WTC11 (cell line): ENCODE data around the gene CHAT.
A peak's percentile ranks its signal among the peaks of the same experiment; 100 is the strongest.

Experiments used
- ATF1 ChIP-seq: sonication (generic); formaldehyde crosslinking; IDR thresholded peaks from 2 replicates; pipeline ENCODE4 v1.8.1; 2023; ENCODE audit warnings: mild to moderate bottlenecking, moderate library complexity, missing genetic modification reagents
- CBFB ChIP-seq: sonication (generic); formaldehyde crosslinking; IDR thresholded peaks from 2 replicates; pipeline ENCODE4 v1.8.1; 2022; ENCODE audit warnings: mild to moderate bottlenecking, low read depth, missing genetic modification reagents
- NFYB ChIP-seq: sonication (generic); formaldehyde crosslinking; conservative IDR thresholded peaks from 2 replicates; pipeline ENCODE4 v1.8.0; 2022; ENCODE audit warnings: low read depth, missing genetic modification reagents
- ZNF263 ChIP-seq: sonication (generic); formaldehyde crosslinking; IDR thresholded peaks from 2 replicates; pipeline ENCODE4 v1.8.1; 2022; ENCODE audit warnings: low read depth, mild to moderate bottlenecking, moderate library complexity, missing genetic modification reagents
- TF ChIP-seq, protein P1 (sequence below): sonication (generic); formaldehyde crosslinking; IDR thresholded peaks from 2 replicates; pipeline ENCODE4 v1.8.1; 2023; ENCODE audit warnings: mild to moderate bottlenecking, missing genetic modification reagents, moderate library complexity
- TF ChIP-seq, protein P2 (sequence below): fragments of 200-600 bp; IDR thresholded peaks from 2 replicates; pipeline ENCODE4 v1.8.0; 2022; ENCODE audit warnings: antibody characterized with exemption
- TF ChIP-seq, protein P3 (sequence below): sonication (generic); formaldehyde crosslinking; IDR thresholded peaks from 2 replicates; pipeline ENCODE4 v1.8.1; 2022; ENCODE audit warnings: mild to moderate bottlenecking, missing genetic modification reagents, moderate library complexity, borderline replicate concordance

DNA sequence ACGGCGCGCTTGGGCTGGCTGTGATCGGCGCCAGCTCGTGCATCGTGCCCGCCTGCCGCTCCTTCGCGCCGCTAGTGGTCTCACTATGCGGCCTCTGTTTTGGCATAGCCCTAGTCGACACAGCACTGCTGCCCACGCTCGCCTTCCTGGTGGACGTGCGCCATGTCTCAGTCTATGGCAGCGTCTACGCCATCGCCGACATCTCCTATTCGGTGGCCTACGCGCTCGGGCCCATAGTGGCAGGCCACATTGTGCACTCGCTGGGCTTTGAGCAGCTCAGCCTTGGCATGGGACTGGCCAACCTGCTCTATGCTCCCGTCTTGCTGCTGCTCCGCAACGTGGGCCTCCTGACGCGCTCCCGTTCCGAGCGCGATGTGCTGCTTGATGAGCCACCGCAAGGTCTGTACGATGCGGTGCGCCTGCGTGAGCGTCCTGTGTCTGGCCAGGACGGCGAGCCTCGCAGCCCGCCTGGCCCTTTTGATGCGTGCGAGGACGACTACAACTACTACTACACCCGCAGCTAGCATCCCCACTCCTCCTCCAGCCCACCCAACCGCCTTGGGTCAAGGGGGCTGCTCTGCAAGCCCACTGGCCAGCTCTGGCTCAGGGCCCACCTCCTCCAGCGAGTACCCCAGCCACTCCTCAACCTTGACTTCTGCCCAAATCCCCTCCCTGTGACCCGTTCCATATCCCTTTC, 1.9 kb upstream of the CHAT start:
- TF ChIP-seq NFYB (0 out of 2 replicates have a peak, but pooled peaks have one; percentile 15), ZNF263 (no peak), ATF1 (CRISPR knock-in tag) (no peak), CBFB (no peak)
- TF ChIP-seq, protein P1, sequence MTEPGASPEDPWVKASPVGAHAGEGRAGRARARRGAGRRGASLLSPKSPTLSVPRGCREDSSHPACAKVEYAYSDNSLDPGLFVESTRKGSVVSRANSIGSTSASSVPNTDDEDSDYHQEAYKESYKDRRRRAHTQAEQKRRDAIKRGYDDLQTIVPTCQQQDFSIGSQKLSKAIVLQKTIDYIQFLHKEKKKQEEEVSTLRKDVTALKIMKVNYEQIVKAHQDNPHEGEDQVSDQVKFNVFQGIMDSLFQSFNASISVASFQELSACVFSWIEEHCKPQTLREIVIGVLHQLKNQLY (CRISPR knock-in tag): no peak
- TF ChIP-seq, protein P2, sequence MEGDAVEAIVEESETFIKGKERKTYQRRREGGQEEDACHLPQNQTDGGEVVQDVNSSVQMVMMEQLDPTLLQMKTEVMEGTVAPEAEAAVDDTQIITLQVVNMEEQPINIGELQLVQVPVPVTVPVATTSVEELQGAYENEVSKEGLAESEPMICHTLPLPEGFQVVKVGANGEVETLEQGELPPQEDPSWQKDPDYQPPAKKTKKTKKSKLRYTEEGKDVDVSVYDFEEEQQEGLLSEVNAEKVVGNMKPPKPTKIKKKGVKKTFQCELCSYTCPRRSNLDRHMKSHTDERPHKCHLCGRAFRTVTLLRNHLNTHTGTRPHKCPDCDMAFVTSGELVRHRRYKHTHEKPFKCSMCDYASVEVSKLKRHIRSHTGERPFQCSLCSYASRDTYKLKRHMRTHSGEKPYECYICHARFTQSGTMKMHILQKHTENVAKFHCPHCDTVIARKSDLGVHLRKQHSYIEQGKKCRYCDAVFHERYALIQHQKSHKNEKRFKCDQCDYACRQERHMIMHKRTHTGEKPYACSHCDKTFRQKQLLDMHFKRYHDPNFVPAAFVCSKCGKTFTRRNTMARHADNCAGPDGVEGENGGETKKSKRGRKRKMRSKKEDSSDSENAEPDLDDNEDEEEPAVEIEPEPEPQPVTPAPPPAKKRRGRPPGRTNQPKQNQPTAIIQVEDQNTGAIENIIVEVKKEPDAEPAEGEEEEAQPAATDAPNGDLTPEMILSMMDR: no peak
- TF ChIP-seq, protein P3, sequence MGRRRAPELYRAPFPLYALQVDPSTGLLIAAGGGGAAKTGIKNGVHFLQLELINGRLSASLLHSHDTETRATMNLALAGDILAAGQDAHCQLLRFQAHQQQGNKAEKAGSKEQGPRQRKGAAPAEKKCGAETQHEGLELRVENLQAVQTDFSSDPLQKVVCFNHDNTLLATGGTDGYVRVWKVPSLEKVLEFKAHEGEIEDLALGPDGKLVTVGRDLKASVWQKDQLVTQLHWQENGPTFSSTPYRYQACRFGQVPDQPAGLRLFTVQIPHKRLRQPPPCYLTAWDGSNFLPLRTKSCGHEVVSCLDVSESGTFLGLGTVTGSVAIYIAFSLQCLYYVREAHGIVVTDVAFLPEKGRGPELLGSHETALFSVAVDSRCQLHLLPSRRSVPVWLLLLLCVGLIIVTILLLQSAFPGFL (CRISPR knock-in tag): no peak
